ENCODE data around the gene CACNA1G. TPM values are rescaled to one million over a fixed set of nuclear protein-coding genes. Genes with fewer than 3 reads are reported as not detected.

The CACNA1G gene
- polyA plus RNA-seq, 1 donor (not counting 4 experiments of a cell fraction or from before 2014, with no cell fraction given): 0.07 TPM

GRCh38 chr17:50521514-50521913 is 39.0 kb upstream of the CACNA1G start:
- Histone ChIP-seq H3K36me3 (ENCODE audit: control insufficient read depth in 2 of 2, extremely low read depth in 1 of 2, insufficient read depth in 2 of 2, low read length in 2 of 2) (no peaks in the 10 kb centered on the region), H3K9me1 (ENCODE audit: control insufficient read depth, extremely low read depth, insufficient read depth, low read length) (no peaks in the 10 kb centered on the region), H3K27ac (ENCODE audit: control insufficient read depth, insufficient read depth, low read length) (no peak overlapping the region), H2AFZ (ENCODE audit: control insufficient read depth, low read length) (no peak overlapping the region), H3K79me2 (ENCODE audit: control insufficient read depth, insufficient read depth, low read length) (peaks cover 2% of the 10 kb centered on the region), H3K9me3 (ENCODE audit: control insufficient read depth, low read depth, low read length) (no peaks in the 10 kb centered on the region), H3K9ac (ENCODE audit: control insufficient read depth, extremely low read depth, insufficient read depth, low read length) (no peak overlapping the region), H3K4me2 (ENCODE audit: control insufficient read depth, extremely low read depth, insufficient read depth, low read depth, low read length) (no peak overlapping the region), H4K20me1 (ENCODE audit: control insufficient read depth, extremely low read depth, insufficient read depth, low read length) (no peaks in the 10 kb centered on the region), H3K4me1 (ENCODE audit: control insufficient read depth, extremely low read depth, insufficient read depth, low read length) (peaks cover 72% of the 10 kb centered on the region), H3K27me3 (ENCODE audit: control insufficient read depth, extremely low read depth, insufficient read depth, low read length) (no peaks in the 10 kb centered on the region), H3K4me3 (ENCODE audit: control insufficient read depth in 2 of 3, extremely low read depth in 1 of 3, insufficient read depth in 2 of 3, low read depth in 1 of 3, low read length in 3 of 3) (no peak overlapping the region)
- no peak for TF ChIP-seq EZH2 (IDR thresholded peaks at IDR 0.05; ENCODE audit: low read length)
- no peak for TF ChIP-seq CTCF (optimal IDR thresholded peaks at IDR 0.05 in 1 of 3, IDR thresholded peaks at IDR 0.05 in 1 of 3, conservative IDR thresholded peaks at IDR 0.05 in 1 of 3; ENCODE audit: extremely low read depth in 1 of 3, insufficient read depth in 2 of 3, low read length in 3 of 3)
- no peak for FAIRE-seq
- DNase-seq (ENCODE audit: low read depth, low spot score): no peak
- dilution Hi-C loops (cut with MboI; ENCODE audit: extremely low pct_ligation_motif_present, low sequenced_read_pairs): no loop called here

- Histone ChIP-seq H3K27ac (ENCODE audit: control insufficient read depth, insufficient read depth, low read length) (peak overlapping the region; percentile 29), H3K4me2 (ENCODE audit: control insufficient read depth, extremely low read depth, insufficient read depth, low read depth, low read length) (peak overlapping the region; percentile 49), H3K27me3 (ENCODE audit: control insufficient read depth, extremely low read depth, insufficient read depth, low read length) (no peaks in the 10 kb centered on the region), H2AFZ (ENCODE audit: control insufficient read depth, low read length) (no peak overlapping the region), H3K9ac (ENCODE audit: control insufficient read depth, extremely low read depth, insufficient read depth, low read length) (peak overlapping the region; percentile 25), H3K79me2 (ENCODE audit: control insufficient read depth, insufficient read depth, low read length) (peaks cover 1% of the 10 kb centered on the region), H3K9me3 (ENCODE audit: control insufficient read depth, low read depth, low read length) (no peaks in the 10 kb centered on the region), H3K9me1 (ENCODE audit: control insufficient read depth, extremely low read depth, insufficient read depth, low read length) (no peaks in the 10 kb centered on the region), H3K36me3 (ENCODE audit: control insufficient read depth in 2 of 2, extremely low read depth in 1 of 2, insufficient read depth in 2 of 2, low read length in 2 of 2) (no peaks in the 10 kb centered on the region), H3K4me3 (ENCODE audit: control insufficient read depth in 2 of 3, extremely low read depth in 1 of 3, insufficient read depth in 2 of 3, low read depth in 1 of 3, low read length in 3 of 3) (no peak overlapping the region), H3K4me1 (ENCODE audit: control insufficient read depth, extremely low read depth, insufficient read depth, low read length) (peaks cover 59% of the 10 kb centered on the region), H4K20me1 (ENCODE audit: control insufficient read depth, extremely low read depth, insufficient read depth, low read length) (no peaks in the 10 kb centered on the region)
- FAIRE-seq (peak; percentile 56), DNase-seq (ENCODE audit: low read depth, low spot score) (no peak)
- dilution Hi-C loops (cut with MboI; ENCODE audit: extremely low pct_ligation_motif_present, low sequenced_read_pairs): no loop called here
- TF ChIP-seq CTCF (optimal IDR thresholded peaks at IDR 0.05 in 1 of 3, IDR thresholded peaks at IDR 0.05 in 1 of 3, conservative IDR thresholded peaks at IDR 0.05 in 1 of 3; ENCODE audit: extremely low read depth in 1 of 3, insufficient read depth in 2 of 3, low read length in 3 of 3) (no peak), EZH2 (IDR thresholded peaks at IDR 0.05; ENCODE audit: low read length) (no peak)
Observed at GRCh38 chr17:50522766-50523165, 37.7 kb upstream of the CACNA1G start.
